ENCODE data around the gene PCK2. TPM values are rescaled to one million over a fixed set of nuclear protein-coding genes. Genes with fewer than 3 reads are reported as not detected.

The PCK2 gene
- total and polyA plus RNA-seq, 2 donors (not counting 3 experiments of a cell fraction or from before 2014, with no cell fraction given), result 23.5 to 24.5 TPM

GRCh38 chr14:24130380-24130716 lies 36.2 kb downstream of the PCK2 start, which contains the start of gene FITM1:
Gene FITM1 (plus strand): TSS chr14:24130659. CDS start chr14:24131564, 905 bp downstream.
- no peak within 1 kb of the TSS for H2AFZ ChIP-seq (ENCODE audit: low read depth, low read length)
- H3K9ac ChIP-seq (replicated peaks; ENCODE audit: extremely low read depth, insufficient read depth, low read length), result no peak within 1 kb of the TSS
- no peaks in the 10 kb centered on the region for H3K27me3 ChIP-seq (ENCODE audit: control insufficient read depth in 2 of 2, insufficient read depth in 2 of 2, low read length in 2 of 2)
- dilution Hi-C loops (cut with MboI; ENCODE audit: extremely low pct_ligation_motif_present, low sequenced_read_pairs) (no loop called here), intact Hi-C loops (cut with micrococcal nuclease) (no loop called here)
- no TSS peak for BruUV-seq (replicated peaks)
- no peaks in the 10 kb centered on the region for H3K9me3 ChIP-seq (replicated peaks; ENCODE audit: control insufficient read depth, insufficient read depth, low read length)
- TF ChIP-seq GATA2 (IDR thresholded peaks at IDR 0.05; ENCODE audit: insufficient read depth, insufficient read length, low read depth, low read length) (no peak), EZH2 (IDR thresholded peaks at IDR 0.05; ENCODE audit: borderline replicate concordance, low read depth, low read length, severe bottlenecking) (no peak), JUN (IDR thresholded peaks at IDR 0.05; ENCODE audit: borderline replicate concordance, insufficient read depth, insufficient read length, low read depth) (no peak), MYC (IDR thresholded peaks at IDR 0.05; ENCODE audit: low read depth, low read length) (no peak), POLR2A (IDR thresholded peaks at IDR 0.05; ENCODE audit: low read depth, low read length) (no peak), POLR2AphosphoS5 (IDR thresholded peaks at IDR 0.05; ENCODE audit: insufficient read depth, low read depth, low read length) (no peak), MAX (IDR thresholded peaks at IDR 0.05; ENCODE audit: insufficient read depth, insufficient read length) (no peak), CTCF (IDR thresholded peaks at IDR 0.05; ENCODE audit: extremely low read depth in 1 of 2, insufficient read depth in 1 of 2, low read depth in 1 of 2, low read length in 2 of 2) (no peak), FOS (IDR thresholded peaks at IDR 0.05; ENCODE audit: borderline replicate concordance, insufficient read depth, low read length) (no peak)
- H3K36me3 ChIP-seq (ENCODE audit: control insufficient read depth in 2 of 2, extremely low read depth in 1 of 2, insufficient read depth in 2 of 2, low read length in 2 of 2), result no peaks in the 10 kb centered on the region
- H3K79me2 ChIP-seq (ENCODE audit: control insufficient read depth, insufficient read depth, low read length), result no peaks in the 10 kb centered on the region
- DNase-seq (ENCODE audit: low read depth, low spot score) (no peak), FAIRE-seq (no peak)
- no peaks in the 10 kb centered on the region for H3K9me1 ChIP-seq (replicated peaks; ENCODE audit: control insufficient read depth, extremely low read depth, insufficient read depth, low read length)
- H3K4me2 ChIP-seq (ENCODE audit: insufficient read depth, low read length), result no peak within 1 kb of the TSS
- ChIA-PET CTCF (no interaction called here), POLR2A (interaction anchor here (0.6 to 1.1 kb wide), 2 partner anchors 10 to 15 kb away, joined by 4 to 5 read pairs; no protein-coding TSS in a partner anchor)
- H3K4me3 ChIP-seq (replicated peaks in 1 of 3; ENCODE audit: insufficient read depth in 1 of 3, low read depth in 1 of 3, low read length in 3 of 3), result no peak within 1 kb of the TSS
- H3K4me1 ChIP-seq (ENCODE audit: control insufficient read depth, extremely low read depth, insufficient read depth, low read length), result peaks cover under 1% of the 10 kb centered on the region
- no peaks in the 10 kb centered on the region for H4K20me1 ChIP-seq (replicated peaks; ENCODE audit: control insufficient read depth, extremely low read depth, insufficient read depth, low read length)
- no peak within 1 kb of the TSS for H3K27ac ChIP-seq (ENCODE audit: insufficient read depth, low read depth, low read length)
